ENCODE measurements around the gene DYRK4.
"Not testable (repeated sequence)": the region's sequence is repeated elsewhere in the genome, so short reads cannot be mapped to it uniquely, and the experiment has no call there.

The DYRK4 gene, protein sequence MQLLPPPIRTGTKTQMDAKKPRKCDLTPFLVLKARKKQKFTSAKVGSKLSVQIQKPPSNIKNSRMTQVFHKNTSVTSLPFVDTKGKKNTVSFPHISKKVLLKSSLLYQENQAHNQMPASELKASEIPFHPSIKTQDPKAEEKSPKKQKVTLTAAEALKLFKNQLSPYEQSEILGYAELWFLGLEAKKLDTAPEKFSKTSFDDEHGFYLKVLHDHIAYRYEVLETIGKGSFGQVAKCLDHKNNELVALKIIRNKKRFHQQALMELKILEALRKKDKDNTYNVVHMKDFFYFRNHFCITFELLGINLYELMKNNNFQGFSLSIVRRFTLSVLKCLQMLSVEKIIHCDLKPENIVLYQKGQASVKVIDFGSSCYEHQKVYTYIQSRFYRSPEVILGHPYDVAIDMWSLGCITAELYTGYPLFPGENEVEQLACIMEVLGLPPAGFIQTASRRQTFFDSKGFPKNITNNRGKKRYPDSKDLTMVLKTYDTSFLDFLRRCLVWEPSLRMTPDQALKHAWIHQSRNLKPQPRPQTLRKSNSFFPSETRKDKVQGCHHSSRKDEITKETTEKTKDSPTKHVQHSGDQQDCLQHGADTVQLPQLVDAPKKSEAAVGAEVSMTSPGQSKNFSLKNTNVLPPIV

DNA sequence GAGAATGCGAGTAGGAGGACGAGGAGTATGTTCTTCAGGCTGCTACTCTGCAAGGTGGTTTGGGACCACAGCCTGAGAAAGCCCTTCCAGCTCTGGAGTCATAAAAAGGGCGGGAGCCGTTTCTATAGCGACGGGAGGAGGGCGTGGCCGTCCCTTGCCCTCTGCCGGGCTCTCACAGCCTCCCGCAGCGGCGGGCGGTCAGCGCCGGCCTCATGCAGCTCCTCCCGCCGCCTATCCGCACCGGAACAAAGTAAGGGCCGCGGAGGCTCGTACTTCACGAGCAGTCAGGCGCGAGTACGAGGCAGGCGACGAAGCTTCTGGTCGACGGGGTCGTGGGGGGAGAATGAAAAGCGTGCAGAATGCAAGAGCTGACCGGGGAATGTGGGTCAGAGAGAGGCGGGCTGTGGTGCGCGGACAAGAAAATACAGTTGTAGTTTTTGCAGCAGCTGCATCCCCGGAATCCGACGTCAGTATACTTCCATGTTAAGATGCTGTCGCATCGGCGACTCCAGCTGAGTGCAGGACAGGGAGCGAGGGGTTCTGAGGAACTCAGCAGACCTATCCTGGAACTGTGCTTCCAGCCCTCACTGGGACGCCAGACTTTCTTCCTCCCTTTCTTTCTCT, at the start of gene DYRK4:
TSS of gene DYRK4 (plus strand) at position 175 of the 624 bp plus-strand sequence. CDS start at position 213, 38 bp downstream.
- peak; percentile 79 for DNase-seq

DNA sequence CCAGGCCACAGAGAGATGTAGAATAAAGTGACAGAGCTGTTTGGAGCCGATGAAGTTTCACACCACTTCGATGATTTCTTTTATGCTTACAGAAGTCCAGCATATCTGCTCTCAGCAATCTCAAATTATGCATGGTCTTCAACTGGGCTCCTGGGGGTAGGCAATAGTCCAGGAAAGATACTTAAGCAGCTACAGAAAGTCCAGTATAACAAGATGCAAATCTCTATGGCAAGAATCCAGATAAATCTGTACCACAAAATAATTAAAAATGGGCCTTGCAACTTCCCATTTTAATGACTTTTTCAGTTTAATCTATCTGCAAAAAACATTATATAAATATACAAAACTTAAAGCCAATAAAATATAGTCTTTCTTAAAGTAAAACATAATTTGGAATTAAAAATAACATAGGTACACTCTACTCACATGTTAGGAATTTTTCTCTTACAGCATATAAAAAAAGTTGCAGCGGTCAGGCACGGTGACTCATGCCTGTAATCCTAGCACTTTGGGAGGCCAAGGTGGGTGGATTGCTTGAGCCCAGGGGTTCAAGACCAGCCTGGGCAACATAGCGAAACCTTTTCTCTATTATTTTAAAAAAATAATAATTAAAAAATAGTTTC, 43.8 kb upstream of the DYRK4 start:
- no peak for DNase-seq

DNA sequence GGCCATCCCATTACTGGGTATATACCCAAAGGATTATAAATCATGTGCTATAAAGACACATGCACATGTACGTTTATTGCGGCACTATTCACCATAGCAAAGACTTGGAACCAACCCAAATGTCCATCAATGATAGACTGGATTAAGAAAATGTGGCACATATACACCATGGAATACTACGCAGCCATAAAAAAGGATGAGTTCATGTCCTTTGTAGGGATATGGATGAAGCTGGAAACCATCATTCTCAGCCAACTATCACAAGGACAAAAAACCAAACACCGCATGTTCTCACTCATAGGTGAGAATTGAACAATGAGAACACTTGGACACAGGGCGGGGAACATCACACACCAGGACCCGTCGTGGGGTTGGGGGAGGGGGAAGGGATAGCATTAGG, 38.6 kb upstream of the DYRK4 start:
- DNase-seq: not testable (repeated sequence)

DNA sequence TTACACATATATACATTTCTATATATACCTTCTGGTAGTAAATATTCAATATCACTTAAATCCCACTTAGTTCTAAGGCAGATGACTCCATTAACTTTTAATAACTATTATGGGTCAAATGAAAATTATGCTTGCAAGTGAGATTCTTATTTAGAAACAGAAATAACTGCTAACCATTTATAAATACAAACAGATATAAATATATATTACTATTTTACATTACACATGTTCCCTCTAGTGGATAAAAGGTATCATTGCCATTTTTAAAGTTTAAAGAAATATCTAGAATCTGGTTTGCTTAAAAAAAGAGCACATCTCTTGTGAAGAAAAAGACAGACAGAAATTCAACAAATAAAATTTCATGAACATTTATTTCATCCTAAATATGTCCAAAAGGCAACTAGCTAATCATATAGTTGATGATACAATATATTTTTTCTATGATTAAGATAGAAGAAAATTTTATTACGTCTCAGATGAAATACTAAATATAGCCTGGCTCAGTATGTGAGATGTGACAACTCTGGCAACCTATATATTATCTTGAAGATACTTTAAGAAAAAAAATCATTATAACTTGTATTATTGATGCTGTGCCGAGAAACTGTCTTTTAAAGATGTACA, 35.0 kb upstream of the DYRK4 start:
- peak; percentile 22 for DNase-seq

DNA sequence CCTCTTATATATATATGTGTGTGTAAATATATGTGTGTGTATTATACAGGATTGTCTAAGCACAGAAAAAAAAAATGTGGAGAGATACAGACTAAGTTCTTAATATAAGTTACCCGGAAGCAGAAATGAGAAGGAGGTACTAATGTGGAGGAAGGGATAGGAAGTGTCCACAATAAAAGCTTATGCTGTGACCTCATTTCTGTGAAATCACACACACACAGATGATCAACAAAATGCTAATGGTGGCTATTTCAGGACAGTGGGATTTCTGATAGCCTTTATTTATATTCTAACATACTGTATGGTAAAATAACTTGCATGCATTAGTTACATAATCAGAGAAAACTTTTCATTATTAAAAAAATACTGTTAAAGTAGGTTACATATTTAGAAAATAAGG, 31.8 kb upstream of the DYRK4 start:
- no peak for DNase-seq

DNA sequence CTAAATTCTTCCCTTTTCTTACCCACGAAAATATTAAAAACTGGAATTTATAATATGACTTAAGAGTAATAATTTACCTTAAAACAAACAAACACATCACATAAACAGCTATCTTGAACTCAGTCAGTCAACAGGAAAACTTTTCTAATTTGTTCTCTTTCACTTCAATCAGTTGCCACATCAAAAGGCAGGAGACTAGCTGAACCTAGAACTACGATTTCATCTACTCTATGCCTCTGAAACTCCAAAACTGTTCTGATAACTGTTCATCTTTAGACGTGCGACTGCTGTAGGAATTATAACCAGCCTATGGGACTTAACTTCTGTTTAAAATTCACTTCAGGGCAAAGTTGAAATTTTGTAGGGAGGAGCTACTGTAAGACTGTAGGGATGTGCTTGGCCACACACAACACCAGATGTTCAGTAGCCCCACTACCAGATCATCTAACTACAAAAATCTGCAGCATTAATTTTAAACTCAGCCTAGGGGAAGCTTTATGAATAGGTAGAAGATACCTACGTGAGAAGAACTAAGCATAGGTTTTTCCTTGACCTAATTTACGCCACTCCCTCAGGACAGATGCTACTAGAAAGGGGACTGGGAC, 30.9 kb upstream of the DYRK4 start:
- no peak for DNase-seq

DNA sequence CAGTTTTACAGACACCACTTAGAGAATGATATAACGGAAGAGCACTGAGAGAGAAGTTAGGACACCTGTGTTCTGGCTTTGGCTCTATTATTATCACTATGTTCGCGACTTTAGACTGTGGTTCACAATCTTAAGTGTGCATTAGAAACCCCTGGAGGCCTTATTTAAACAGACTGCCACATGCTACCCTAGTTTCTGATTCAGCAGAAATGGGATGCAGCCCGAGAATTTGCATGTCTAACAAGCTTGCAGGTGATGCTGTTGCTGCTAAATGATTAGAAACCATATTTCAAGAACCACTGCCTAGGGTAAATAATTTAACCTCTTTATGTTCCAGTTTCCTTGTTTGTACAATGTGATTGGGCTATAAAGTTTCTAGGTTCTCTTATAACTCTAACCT, 26.9 kb upstream of the DYRK4 start:
- DNase-seq: no peak

DNA sequence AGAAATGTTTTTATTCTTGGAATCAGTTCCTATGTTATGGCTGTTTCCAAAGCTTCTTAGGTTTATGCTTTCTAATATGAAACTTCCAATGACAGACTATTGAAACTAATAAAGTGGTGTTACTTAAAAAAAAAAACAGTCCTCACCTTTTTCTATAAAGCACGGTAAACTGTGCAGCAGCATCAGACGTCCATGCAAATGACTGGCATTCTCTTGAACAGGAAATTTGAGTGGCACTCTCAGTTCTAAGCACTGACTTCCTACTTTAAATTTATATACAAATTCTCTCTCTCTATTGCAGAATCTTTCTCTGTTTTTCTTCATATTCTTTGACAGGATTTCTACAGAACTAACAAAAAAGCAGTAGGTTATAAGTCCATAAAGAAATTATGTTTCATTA, 26.1 kb upstream of the DYRK4 start:
- no peak for DNase-seq

DNA sequence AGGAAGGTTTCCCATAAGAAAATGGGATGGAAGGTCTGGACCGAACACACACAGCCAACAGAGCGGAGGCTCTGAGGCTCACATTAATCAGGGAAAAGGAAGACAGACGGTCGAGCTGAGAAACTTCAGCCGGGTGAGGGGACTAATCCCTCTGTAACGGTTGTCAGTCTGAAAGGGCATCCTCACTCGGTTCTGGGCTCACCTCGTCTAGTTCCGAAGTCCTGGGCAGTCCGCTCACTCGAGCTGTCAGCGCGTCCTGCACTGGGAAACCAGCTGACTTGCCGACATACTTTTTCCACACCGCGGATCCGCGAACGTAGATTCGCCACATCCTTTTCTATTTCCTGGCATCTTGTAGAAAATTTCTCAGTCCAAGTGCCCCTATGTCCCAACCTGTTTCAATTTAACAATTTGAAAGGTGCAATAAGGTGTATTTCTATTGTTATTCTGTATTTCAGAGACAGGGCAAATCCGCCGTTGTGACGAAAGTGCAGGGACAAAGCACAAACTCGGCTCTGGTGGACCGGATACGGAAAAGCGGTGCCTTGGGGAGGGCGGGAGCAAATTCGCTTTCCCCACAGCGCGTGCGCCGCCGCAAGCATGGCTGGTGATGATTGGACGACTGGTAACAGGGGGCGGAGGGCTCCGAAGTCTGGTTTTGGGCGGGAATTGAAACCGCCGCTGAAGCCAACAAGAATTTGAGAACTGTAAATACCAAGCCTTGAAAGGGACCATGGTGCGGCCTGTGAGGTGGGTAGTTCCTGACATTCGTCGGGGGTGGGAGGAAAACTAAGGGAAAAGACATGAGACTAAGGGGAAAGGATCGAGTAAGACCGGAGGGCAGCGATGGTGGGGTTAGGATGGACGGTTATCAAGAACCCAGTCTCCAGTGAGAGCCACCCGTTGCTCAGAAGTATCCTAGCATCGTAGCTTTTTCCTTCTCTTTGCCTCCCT, 23.5 kb upstream of the DYRK4 start, which contains the start of gene RAD51AP1:
TSS of gene RAD51AP1 (plus strand) at position 684 of the 954 bp plus-strand sequence. CDS start at position 734, 50 bp downstream.
- DNase-seq: peak; percentile 94

DNA sequence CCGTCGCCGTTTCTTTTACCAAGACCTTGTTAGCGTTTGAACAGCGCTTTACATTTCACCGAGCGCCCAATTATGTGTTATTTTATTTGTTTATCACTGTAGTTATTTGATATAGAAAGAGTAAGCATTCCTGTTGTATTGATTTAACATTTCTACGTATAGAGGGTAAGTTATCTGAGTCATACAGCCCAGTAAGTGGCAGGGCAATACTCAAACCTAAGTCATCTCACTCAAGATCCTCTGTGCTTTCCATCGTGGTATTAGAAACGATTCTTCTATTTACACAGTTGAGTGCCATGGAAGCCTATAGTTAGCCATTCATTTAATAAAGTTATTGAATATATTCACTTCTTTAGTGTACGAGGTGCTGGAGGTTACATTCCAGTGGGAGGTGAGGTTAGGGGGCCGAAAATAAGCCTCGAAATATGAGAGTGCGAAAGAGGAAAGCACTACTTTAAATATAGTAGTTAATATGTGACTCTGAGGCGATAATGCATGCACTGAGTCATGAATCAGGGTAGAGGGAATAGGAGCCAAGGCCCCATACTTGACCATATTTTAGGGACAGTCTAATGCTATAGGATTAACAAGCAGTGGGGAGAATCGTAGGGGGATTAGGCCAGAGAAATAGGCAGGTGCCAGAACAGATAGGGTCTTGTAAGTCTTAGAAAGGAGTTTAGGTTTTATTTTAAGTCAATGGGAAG, 22.7 kb upstream of the DYRK4 start:
- DNase-seq: no peak

DNA sequence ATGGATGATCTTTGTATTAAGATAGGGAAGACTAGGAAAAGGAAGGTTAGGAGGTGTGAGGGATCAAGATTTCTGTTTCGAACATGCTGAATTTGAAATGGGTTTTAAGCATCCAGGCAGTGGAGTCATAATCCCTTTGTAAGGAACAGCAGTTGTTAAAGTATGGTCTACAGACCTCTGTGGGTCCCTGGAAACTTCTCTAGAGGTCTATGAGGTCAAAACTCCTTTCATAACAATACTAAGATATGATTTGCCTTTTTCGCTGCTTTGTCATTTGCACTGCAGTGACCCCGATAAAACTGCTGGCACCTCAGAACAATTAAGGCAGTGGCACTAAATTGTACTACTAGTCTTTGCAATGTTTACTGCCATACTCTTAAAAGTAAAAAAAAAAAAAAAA, 21.8 kb upstream of the DYRK4 start:
- no peak for DNase-seq

DNA sequence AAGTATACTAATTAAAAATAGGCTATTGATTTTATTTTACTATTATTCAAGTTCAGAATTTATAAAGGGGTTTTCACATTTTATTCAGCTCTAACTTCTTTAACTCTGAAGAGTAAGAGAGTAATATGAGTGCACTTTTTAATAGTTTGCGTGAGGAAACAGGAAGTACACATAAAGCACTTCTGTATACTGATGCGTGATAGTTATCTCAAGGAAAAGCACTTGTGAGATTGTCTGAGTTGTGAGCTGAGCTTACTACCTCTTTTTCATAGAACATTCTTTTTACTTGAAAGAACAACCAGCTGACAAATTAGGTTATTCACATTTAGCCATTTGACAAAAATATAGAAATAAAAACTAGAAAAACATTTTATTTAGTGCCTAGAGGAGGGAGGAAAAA, 21.4 kb upstream of the DYRK4 start:
- DNase-seq: no peak

DNA sequence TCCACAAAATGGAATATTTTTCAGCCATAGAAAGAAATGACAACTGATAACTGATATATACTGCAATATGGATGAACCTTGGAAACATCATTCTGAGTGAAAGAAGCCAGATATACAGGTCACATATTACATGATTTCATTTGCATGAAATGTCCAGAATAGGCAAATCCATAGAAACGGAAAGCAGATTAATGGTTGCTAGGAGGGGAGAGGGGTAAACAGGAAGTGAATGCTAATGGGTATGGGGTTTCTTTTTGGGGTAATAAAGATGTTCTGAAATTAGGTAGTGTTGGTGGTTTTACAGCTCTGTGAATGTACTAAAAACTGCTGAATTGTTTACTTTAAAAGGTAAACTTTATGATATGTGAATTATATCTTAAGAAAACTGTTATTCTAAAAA, 16.8 kb upstream of the DYRK4 start:
- DNase-seq: no peak

DNA sequence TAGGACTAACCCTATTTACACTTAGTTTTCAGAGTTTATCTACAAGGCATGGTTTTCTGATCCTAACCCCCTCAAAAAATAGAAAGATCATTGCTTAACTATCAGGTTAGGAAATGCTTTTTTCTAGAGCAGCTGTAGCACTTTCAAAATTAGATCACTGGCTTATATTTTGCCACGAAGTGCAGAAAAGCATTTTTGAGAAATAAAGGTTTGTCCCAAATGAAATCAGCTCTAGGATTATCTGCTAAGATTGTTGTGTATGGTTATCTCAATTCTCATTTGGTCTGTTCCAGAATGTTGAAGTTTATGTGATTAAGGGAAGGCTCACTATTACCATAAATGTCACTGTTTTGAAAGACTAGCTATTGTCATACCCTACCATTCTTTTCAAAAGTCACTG, 9.8 kb upstream of the DYRK4 start:
- no peak for DNase-seq

DNA sequence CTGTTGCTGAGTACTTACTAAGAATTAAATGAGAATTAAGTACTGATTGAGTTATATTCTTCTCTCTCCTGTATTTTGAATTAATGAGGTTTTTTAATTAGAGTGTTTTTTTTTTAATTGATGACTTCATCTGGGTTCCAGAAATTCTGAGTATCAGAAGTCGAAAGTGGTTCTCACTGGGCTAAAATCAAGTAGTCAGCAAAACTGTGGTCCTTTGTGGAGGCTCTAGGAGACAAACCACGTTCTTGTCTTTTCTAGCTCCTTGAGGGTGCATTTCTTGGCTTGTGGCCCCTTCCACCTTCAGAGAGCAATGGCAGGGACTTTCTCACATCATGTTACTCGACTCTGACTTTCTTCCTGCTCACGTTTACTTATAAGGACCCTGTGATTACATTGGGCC, 8.1 kb upstream of the DYRK4 start:
- no peak for DNase-seq

DNA sequence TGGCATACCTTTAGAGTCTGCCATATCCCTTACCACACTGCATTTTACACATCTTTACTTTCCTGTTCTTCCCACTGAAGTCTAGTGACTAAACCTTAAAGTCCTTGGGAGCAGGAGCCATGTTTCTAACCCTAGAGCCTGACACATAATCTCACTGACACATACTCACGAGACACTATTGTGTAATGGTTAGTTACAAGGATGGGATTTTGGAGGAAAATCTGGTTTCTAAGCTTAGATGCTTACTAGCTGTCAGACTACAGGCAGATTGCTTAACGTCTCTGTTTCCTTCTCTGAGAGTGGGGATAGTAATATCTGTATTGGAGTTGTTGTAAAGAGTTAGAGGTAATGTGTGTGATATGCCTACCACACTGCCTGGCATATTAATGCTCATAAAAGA, 6.2 kb upstream of the DYRK4 start:
- DNase-seq: no peak

DNA sequence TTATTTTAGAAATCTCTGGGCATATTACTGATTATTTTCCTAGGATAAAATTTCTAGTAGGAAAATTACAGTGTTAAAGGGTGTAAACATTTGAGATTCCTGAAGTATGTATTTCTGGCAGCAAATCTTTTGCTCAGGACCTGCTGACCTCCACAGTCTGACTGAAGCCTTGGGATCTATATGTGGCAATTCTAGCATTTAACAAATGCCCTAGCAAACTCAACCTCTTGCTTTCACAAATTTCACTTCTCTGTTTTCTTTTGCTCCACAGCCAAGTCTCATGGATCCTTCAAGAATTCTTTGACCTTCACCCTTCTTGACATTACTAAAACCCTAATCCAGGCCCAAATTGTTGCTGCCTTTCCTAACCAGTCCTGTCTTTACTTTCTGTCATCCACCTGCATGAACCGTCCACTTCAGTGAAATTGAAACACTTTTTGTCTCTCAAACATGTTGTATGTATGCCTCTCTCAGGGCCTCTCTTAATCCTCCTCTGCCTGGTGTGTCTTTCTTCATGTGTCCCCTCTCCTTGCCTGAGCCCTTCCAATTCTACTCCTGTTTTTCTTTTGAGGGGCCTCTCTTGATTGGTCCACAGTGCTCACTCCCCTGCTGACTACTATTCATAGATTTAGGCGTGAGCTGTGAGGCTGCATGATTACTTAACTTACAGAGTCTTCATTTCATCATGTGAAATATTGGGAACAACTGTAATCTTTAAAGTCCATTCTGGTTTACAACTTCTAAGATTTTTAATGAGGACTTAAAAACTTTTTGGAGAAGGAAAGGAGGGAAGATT, 5.1 kb upstream of the DYRK4 start:
- DNase-seq: no peak

DNA sequence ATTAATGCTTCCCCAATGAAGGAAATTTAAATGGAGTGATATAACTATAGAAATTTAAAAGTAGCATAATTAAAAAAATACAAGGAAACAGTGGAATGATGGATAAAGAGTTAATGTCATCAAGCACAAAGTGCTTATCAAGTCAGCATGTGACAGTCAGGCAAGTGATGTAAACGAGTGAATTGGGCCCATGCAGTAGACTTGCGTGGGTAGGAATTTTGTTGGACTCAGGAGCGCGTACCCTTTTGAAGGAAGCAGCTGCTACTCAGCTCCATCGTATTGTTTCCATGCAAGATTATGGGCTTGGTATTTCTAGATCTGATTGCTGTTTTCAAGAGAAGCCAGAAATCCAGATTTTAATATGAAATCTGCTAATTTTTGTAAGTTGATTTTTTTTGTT, 4.4 kb upstream of the DYRK4 start:
- DNase-seq: no peak

DNA sequence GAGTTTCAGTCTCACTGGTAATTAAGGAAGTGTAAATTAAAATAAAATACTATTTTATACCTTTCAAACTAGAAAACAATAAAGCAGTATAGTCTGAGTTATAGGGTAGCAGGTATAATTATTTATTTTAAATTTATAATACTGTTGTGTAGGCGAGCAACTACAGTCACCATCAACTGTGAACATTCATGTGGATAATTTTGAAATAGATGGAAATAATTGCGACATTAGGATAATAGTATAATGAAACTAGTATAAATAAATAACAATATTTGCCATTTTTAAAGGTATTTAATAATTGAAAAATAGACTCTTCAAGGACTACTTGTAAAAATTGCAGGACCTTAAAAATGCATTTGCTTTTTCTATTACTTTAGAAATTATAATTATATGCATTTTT, 3.8 kb upstream of the DYRK4 start:
- DNase-seq: no peak

DNA sequence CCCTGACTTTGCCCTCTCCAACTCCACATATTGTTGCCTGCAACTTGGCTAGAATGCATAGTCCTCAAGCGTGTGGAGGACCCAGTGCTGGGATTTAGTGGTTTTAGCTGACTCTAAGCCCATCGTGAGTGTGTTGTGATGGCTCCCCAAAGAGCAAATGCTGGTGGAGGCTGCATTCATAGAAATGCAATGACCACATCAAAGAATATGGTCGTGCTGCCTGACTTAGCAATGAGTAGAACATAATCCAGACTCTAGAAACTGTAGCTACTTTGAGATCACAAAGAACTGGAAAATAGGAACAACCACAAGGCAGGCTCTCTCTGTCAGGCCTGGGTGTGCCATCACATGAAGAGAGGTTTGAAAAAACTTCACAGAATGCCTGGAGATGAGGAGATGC, 1.3 kb downstream of the DYRK4 start:
- DNase-seq: no peak

All from NCI-H2227 treated with DMSO at 0.1 percent for 48 hours (cell line).